Fibroblast of skin of right biceps (primary cell): ENCODE data around the gene ARHGEF12.

Experiments
- DNase-seq: peaks from one replicate; pipeline ENCODE4 v3.0.0-alpha.2; 2013

Gene ARHGEF12

DNA sequence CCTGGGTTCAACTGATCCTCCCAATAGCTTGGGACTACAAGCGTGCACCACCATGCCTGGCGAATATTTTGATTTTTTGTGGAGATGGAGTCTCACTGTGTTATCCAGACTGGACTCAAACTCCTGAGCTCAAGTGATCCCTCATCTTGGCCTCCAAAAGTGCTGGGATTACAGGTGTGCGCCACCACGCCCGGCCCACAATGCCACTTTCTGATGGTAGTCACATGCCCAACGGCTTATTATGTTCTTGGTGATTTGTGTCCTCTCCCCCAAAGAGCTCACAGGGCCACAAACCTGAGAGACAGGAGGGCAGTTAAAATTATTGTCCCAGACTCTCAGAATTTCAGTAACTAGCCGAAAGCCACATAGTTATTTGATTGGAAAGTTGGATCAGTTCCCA is 185.0 kb downstream of the ARHGEF12 start:
- DNase-seq, result no peak

DNA sequence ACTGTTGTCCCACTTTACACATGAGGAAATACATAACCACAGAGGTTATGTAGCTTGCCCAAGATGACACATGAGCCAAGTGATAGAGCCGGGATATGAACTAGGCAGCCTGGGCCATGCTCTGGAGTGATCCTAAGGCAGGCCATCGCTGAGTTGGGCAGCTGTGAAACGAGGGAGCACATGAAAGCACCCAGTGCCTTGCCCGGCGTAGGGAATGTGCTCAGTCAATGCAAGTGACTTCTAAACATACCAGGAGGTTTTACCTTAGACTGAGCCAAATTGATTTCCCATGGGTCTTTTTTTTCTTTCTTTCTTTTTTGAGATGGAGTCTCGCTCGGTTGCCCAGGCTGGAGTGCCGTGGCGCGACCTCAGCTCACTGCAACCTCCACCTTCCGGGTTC is 185.8 kb downstream of the ARHGEF12 start:
- DNase-seq, result no peak

DNA sequence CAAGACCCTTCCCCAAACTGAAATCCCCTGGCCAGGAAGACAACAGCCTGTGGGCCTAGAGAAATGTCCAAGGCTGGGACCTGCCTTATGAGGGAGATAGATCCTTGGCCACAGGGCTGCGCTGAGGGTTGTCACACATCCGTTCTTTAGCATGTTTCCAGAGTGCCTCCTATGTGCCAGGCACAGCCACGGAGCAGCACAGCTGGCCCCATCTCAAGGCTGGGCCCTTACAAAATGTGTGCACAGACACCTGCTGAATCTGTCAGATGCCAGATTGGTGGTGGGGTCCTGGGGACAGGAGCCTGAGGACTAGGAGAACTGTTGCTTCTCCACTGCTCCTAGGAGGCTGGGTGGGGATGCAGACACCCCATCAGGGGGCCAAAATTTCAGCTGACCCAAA is 186.5 kb downstream of the ARHGEF12 start:
- no peak for DNase-seq

DNA sequence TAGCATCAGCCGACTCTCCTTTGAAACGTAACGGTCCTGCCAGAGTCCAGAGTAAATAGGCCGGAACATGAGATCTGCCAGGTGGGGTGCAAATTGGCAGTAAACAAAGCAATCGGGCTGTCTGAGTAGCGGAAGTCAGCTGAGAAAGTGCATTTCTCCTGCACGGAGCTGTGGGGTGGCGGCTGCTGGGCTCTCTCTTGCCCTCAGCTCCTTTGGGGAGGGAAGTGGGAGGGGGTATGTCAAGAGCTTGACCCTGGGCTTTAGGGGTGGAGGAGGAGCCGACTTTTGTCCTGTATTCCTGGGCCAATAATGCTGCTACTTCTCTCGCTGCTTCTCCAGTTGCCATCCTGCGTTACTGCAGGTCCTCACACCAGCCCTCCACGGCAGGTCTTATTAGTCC is 187.0 kb downstream of the ARHGEF12 start:
- DNase-seq, result no peak

DNA sequence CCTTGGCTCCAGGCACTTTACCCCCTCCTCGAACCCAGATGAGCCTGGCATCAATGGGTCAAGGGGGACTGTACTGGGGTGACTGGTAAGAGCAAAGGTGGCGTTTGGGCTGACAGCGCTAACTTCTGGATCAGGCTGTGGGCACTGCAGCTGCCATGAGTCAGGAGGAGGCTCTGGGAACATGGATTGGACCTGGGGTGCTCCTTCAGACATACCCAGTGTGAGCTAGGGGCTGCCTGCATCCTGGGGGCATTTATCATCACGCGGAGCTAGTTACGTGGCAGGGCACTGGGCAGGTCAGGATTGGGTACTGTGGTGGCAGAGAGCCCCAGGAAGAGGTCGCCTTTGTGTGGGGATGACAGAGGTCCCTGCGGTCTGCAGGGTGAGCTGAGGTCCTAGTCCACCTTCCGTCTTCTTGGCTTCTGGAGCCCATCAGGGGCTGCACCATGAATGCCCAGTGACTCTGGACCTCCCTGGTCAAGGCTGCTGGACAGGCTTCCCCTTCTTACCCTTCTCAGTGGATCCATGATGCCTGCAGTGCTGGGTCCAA is 188.4 kb downstream of the ARHGEF12 start:
- DNase-seq, result no peak

DNA sequence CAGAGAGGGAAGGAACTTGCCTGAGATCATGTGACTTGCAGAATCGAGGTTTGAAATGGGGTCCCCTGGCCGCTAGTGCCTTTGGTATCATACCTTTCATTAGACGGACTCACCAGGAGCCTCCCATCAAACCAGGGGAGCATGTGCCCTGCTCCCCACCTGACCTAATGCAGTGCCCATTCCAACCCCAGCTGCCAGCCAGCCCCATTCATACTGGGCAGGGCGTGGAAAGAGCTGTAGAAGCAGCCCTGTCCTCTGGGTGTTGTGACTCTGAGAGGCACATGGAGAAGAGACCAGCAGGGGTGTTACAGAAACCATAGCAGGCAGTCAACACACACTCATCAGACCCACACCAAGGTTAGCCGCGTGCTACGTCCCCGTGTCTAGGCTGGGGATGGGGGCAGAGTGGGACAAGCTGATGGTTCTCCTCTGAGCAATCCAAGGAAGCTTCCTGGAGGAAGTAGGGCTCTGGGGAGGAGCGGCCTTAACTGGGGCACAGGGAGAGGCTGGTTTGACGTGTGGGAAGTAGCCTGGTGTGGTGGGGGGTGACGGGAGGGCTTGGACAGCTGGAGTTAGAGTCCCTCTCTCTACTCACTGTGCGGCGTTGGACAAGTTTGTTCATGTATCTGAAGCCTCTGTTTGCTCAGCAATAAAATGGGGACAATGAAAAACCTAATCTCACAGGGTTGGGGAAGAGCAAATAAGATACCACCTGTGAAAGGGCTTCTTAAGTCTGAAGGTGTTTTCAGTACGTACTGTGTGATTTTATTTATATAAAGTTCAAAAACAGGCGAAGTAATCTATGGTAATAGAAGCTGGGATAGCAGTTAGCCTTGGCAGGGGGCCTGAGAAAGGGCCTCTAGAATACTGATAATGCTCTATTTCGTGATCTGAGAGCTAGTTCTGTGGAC is 189.3 kb downstream of the ARHGEF12 start:
- DNase-seq, result no peak

DNA sequence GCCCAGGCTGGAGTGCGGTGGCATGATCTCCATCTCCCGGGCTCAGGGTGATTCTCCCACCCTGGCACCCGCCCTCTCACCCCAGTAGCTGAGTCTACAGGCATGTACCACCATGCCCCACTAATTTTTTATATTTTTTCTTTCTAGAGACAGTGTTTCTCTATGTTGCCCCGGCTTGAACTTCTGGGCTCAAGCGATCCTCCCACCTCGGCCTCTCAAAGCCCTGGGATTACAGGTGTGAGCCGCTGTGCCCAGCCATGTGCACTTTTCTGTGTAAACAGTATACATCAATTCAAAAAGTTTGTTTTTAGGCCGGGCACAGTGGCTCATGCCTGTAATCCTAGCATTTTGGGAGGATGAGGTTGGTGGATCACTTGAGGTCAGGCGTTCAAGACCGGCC is 190.0 kb downstream of the ARHGEF12 start:
- no peak for DNase-seq

DNA sequence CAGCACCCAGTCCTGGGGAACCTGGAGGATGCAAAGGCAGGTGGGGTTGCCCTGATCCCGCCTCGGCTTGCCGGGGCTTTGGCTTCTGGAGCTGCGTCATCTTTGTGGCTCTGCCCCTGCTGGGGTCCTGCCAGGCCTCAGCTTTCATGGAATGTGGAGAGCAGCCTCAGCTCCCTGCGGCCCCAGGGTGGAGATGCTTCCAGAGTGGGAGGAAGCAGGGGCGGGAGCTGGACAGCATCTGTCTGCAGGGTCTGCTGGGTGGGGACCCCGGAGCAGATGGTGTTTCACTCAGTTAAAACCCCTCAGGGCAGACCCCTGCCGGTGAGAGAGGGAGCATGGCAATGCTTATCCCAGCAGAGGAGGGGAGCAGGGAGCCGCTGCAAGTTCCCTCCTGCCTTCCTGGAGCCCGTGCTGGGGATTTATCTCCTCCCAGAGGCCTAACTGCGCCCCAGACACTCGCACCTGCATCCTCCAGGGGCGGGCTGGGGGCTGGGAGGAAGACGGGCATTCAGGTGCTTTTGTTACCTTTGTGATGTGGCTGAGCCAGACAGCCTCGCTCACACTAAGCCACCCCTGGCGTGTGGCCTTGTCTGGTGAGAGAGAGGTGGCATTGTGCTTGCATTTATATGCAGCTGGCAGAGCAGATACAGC is 191.0 kb downstream of the ARHGEF12 start:
- peak; percentile 65 for DNase-seq

DNA sequence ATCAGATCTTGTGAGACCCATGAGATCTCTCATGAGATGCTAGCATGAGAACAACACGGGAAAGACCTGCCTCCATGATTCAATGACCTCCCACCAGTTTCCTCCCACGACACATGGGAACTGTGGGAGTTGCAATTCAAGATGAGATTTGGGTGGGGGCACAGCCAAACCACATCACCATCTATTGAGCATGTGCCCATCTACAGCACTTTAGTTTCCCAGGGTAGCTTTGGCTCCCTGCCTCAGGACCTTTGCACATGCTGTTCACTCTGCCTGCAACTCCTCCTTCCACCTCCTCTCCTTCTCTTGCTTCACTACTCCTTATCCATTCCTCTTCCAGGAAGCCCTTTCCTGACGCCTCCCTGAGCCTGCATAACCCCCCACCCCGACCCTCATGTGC is 192.5 kb downstream of the ARHGEF12 start:
- DNase-seq, result no peak

DNA sequence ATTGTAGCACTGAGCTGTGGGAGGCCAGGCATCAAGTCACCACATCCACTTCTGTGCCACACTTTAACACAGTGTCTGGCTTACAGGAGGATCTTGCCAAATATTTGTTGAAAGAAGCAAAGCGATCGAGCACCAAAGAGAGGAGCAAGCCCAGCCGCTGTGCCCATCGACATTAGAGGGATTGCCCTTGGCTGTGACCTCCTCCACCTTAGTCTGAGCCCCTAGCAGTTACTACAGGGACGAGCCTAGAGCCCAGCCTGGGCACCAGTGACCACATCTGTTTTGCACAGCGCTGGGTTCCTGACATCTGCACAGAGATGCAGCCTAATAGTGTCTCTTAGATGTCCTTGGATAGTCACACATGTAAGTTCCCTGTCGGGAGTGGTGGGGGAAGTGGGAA is 193.0 kb downstream of the ARHGEF12 start:
- no peak for DNase-seq

DNA sequence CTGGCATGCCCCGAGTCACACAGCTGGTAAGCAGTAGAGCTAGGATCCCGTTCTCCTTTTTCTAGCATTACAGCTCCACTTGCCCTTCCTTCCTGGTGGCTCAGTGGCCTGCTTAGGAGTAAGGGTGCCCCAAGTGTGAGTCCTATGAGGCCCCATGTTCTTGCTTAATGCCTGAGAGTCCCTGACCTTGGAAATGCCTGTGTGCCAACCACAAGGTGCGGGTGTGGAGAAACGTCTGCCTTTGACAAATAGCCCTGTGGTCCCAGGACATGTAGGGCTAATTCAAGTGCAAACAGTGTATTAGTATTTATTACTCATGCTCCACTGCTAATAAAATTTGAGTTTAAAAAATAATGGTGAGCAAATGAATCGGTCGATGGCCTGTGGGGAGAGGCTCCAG is 193.7 kb downstream of the ARHGEF12 start:
- DNase-seq, result no peak

DNA sequence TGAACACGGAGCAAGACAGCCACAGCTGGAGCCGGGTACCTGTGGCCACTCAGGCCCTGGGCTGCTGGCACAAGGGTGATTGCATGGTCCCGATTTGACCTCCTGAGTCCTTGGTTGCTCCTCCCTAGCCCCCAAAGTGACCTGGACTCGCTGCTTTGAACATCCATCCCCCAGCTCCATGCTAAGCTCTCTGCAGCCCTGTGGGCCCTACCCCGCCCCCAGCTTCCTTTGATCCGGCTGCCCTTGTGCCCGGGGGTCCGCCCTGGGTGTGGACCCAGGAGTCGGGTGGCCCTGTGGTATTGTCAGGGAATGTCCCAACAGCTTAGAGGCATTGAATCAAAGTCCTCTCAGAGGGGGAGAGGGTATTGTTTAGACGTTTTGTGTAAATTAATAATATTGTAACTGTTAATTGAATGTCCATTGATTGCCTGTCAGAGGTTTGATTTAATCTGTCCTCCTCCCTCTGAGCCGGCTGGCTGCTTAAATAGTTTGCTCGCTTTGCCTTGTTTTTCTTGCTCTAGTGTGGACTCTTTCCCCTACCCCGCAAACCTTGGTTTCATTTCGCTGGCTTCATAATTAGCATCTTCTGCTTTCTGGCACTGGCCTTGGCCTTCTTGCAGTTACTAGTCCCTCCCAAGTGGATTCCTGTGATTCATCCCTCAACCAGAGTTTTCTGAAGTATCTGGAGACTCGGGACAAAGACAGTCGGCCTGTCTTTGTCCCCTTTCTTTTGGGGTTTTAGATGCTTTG is 196.0 kb downstream of the ARHGEF12 start:
- peak; percentile 69 for DNase-seq

DNA sequence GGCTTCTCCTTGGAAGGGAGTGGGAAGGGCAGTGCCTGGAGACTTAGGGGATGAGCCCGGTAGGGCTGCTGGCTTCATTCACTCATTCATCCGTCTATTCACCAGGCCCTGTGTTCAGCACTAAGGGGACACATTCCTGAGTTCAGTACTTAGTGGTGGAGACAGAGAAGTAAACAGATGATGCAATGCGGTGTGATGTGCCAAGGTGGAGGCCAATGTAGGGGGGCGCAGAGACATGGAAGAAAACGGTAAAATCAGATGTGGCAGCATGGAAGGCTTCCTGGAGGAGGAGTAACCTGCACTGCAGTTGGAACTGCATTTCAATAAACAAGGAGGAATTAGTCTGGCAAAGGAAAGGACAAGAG is 196.6 kb downstream of the ARHGEF12 start:
- peak; percentile 59 for DNase-seq

DNA sequence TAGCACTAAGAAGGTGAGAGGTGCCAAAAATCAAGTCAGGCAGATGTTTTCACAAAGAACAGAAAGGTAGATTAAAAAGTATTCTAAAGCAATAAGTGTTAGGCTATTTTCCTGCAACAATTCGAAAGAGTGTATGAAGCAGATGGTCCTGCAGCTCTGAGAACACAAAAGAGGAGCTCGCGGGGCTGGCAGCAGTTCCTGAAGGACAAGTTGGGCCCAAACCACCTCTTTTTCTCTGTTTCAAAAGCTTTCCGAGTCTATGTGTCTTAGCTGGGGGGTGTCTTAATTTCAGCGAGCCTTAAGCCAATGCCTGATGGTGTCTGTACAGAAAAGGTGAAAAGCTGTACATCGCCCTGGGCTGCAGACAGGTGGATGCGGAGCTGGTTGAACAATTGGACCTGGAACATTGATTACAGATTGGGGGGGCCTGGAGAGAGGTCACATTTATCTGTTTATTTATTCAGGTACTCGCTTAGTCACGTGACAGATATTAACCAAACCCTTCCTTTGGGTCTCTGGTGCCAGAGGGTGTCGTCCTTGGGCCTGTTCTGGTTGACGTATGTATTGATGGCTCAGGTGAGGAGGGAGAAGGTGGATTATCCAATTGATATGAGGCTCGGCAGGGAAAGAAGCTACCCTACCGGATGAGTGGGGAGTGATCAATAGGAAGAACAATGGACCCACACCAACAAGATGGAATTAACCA is 200.0 kb downstream of the ARHGEF12 start:
- no peak for DNase-seq

DNA sequence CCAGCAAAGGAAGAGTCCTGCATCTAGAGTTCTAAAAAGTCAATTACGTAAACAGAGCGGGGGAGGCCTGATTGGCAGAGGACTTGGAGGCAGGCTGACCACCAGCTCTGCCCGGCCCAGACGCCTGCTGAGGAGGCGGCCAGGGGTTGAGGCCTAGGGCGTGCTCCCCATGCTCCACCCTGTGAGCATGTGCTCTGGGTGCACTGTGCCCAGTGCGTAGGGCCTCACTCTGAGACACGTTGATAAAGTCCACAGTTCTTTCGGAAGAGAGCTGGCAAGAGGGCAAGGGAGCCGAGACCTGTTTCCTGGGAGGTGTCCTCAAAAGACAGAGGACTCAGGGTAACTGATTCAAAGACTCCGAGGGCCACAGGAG is 200.6 kb downstream of the ARHGEF12 start:
- DNase-seq, result no peak

DNA sequence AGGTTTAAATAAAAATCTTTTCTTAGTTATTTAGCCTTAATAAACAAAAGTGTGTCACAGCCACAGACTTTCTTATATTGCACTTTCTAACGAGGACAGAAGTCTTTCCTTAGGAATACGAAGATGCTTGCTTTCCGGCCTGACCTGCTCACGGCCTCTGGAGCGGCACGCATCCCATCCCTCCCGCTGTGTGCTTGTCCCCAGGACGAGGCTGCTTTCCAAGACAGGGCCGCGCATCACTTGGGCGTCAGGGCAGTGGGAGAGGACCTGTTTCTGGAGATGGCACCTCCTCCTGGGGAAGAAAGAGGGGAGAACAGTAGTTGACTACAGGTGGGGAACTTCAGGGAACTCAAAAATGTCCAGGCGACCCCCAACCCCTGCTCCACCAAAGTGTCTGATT is 201.8 kb downstream of the ARHGEF12 start:
- no peak for DNase-seq

DNA sequence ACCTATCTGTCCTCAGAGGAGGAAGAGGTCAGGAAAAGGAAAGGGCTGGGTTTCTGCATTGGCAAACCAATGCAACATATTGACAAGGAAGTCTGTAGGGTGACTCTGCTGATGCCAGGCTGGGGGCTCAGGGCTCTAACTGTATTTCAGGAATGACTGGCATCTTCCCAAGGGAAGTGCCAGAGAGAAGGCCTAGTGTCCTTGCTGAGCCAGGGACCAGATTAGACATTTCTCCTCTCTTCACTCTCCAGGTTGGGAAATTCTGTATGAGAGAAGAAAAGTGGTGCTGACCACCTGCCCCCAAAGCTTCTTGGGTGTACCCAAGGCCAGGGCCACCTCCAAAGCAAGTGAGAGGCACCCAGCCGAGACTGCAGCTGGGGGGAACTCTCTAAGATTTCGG is 202.5 kb downstream of the ARHGEF12 start:
- DNase-seq, result no peak
